Transverse colon (tissue), 4 donors: ENCODE results near the gene CHPF. TPM values are rescaled to one million over a fixed set of nuclear protein-coding genes. Genes with fewer than 3 reads are reported as not detected.

Experiments
- DNase-seq: peaks from one replicate; pipeline ENCODE4 v3.0.0-alpha.2; 2019
- H3K27ac ChIP-seq, 4 donors: fragments of 200-600 bp; sonication (generic); 2 replicates each; pipeline ENCODE4 v1.5.1; 2016 to 2018; ENCODE audit warnings: inconsistent platforms in 4 of 4
- H3K27me3 ChIP-seq: fragments of 200-600 bp; sonication (generic); 2 replicates; pipeline ENCODE4 v1.5.1; 2017; ENCODE audit warnings: inconsistent platforms
- H3K36me3 ChIP-seq, 4 donors: fragments of 200-600 bp; sonication (generic); 2 replicates each; pipeline ENCODE4 v1.5.1; 2017 to 2019; ENCODE audit warnings: inconsistent platforms in 4 of 4
- H3K4me1 ChIP-seq, 4 donors: fragments of 200-600 bp; sonication (generic); 2 replicates each; pipeline ENCODE4 v1.5.1; 2017 to 2020; ENCODE audit warnings: inconsistent platforms in 4 of 4
- H3K4me3 ChIP-seq, 4 donors: fragments of 200-600 bp; sonication (generic); 1 replicate in 1 of 4; 2 replicates in 3 of 4; pipeline versions ENCODE4 v1.5.1 to v1.6.1; 2017 to 2019; ENCODE audit warnings: inconsistent platforms in 4 of 4
- H3K9me3 ChIP-seq, 2 donors: fragments of 200-600 bp; sonication (generic); 2 replicates each; pipeline ENCODE4 v1.5.1; 2017 to 2019; ENCODE audit warnings: inconsistent platforms in 2 of 2
- CTCF ChIP-seq, 5 experiments: fragments of 200-600 bp in 3 of 5; fragments of 450-650 bp in 2 of 5; sonication (generic) in 3 of 5; IDR thresholded peaks; 1 replicate in 2 of 5; 2 replicates in 3 of 5; pipeline ENCODE4 v1.5.1; 2016 to 2017; ENCODE audit warnings: antibody characterized with exemption in 5 of 5, inconsistent platforms in 3 of 5, mild to moderate bottlenecking in 2 of 5, moderate library complexity in 1 of 5
- EP300 ChIP-seq: sonication (generic); formaldehyde crosslinking; IDR thresholded peaks from one replicate; pipeline ENCODE4 v1.6.1; 2017; ENCODE audit warnings: antibody characterized with exemption, low read depth
- POLR2A ChIP-seq: fragments of 450-650 bp; IDR thresholded peaks from one replicate; pipeline ENCODE4 v1.6.1; 2016; ENCODE audit warnings: antibody characterized with exemption, mild to moderate bottlenecking, moderate library complexity
- POLR2AphosphoS5 ChIP-seq, 3 donors: sonication (generic); formaldehyde crosslinking; IDR thresholded peaks; one replicate each; pipeline ENCODE4 v1.6.1; 2016; ENCODE audit warnings: antibody characterized with exemption in 3 of 3
- WGBS, 2 donors: methylation state at CpG; one replicate each; pipeline ENCODE4 v1.1.5; 2018; ENCODE audit warnings: low coverage in 1 of 2; 5-methylcytosine and 5-hydroxymethylcytosine counted together
- in situ Hi-C, 4 donors: fragments of 200-750 bp; cut with MboI; loops; one replicate each; pipeline versions ENCODE4 v1.15.0 to v1.15.1; 2017; ENCODE audit warnings: low sequenced_read_pairs in 3 of 4, low pct_ligation_motif_present in 1 of 4, low pct_unique_long_range_greater_than_20kb in 1 of 4
- intact Hi-C: fragments of 100-400 bp; cut with DNase I; formaldehyde crosslinking; loops from one replicate; pipeline ENCODE4 v1.15.1; 2023; ENCODE audit warnings: low total_unique reads
- total RNA-seq, 4 donors: library from RNA; depleted of rRNA; stranded (reverse); fragments of >200 nt; gene quantifications; one replicate each; pipeline ENCODE4 v1.1.0, GENCODE V29; 2016

The CHPF gene
- total RNA-seq, 4 donors from 2014 or later, result 21.1 to 58.2 (median 52.1) TPM

- peaks cover 12 to 36% (median 26%) of the 10 kb centered on the region in 4 donors for H3K4me1 ChIP-seq
- TF ChIP-seq EP300 (peak; percentile 20), POLR2AphosphoS5 (IDR thresholded peaks at IDR 0.05) (peak; percentile 78 to 89 (median 88)), CTCF (IDR thresholded peaks at IDR 0.05) (peak in 2 of 5 experiments; percentile 19 to 35), POLR2A (peak; percentile 85)
- intact Hi-C loops (no loop called here), in situ Hi-C loops (no loop called here)
- no peaks in the 10 kb centered on the region for H3K9me3 ChIP-seq
- H3K36me3 ChIP-seq, result no peaks in the 10 kb centered on the region
- 1% methylated on average over 47 of the region's 49 CpGs; no CpG with 5 or more reads in 1 of the 2 donors for WGBS, 2 donors
- peak; percentile 98 for DNase-seq
- H3K27me3 ChIP-seq, result peaks cover 40% of the 10 kb centered on the region
- peak within 1 kb of the TSS; percentile 87 to 99 (median 95) for H3K27ac ChIP-seq
- peak within 1 kb of the TSS; percentile 57 to 88 (median 80) for H3K4me3 ChIP-seq
These were observed 45.1 kb downstream of the CHPF start, which contains the start of gene GMPPA for GRCh38 chr2:219498280-219499057. TSS of gene GMPPA (plus strand) at chr2:219498891. CDS start at chr2:219499976, 1,085 bp downstream.

- 2% methylated on average over 55 of the region's 59 CpGs; no CpG with 5 or more reads in 1 of the 2 donors for WGBS, 2 donors
- DNase-seq, result peak; percentile 95
- H3K27me3 ChIP-seq, result peaks cover 45% of the 10 kb centered on the region
These were observed 45.9 kb downstream of the CHPF start for GRCh38 chr2:219497495-219498279.

DNA sequence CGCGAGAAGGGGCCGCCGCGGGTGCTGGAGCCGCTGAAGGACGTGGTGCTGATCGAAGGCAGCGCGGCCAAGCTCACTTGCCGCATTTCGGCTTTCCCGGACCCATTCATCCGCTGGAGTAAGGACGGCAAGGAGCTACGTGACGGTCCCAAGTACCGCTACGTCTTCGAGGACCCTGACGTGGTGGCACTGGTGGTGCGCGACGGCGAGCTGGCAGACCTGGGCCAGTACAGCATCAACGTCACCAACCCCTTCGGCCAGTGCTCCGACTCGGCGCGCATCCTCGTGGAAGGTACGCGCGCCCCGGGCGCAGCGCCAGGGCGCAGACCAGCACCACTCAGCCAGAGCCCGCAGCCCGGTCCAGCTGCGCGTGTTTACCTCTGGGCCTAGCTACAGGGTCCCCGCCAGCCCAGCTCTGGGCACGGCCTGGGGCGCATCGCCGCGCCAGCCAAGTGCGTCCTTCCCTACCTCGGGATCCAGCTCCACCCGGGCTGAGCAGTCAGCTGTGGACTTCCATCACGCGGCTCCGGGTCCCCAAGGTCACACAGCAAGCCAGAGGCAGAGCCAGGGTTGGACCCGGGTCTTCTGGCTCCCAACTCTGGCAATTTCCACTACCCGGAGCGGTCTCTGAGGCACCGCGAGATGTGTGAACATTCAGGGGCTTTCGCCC is 46.6 kb downstream of the CHPF start:
- in situ Hi-C loops, result no loop called here
- Histone ChIP-seq H3K4me3 (peak overlapping the region in 3 of 4 donors; percentile 14 to 84 (median 77)), H3K27ac (peak overlapping the region; percentile 87 to 99 (median 95)), H3K9me3 (no peaks in the 10 kb centered on the region), H3K27me3 (peaks cover 46% of the 10 kb centered on the region), H3K36me3 (no peaks in the 10 kb centered on the region), H3K4me1 (peaks cover 12 to 36% (median 26%) of the 10 kb centered on the region in 4 donors)
- 16% methylated on average over 37 of the region's 61 CpGs; no CpG with 5 or more reads in 1 of the 2 donors for WGBS, 2 donors
- intact Hi-C loops, result no loop called here
- TF ChIP-seq POLR2A (no peak), EP300 (no peak), CTCF (IDR thresholded peaks at IDR 0.05) (no peak), POLR2AphosphoS5 (IDR thresholded peaks at IDR 0.05) (peak in 1 of 3 donors; percentile 29)
- DNase-seq, result peak; percentile 38

More at GRCh38 chr2:219497495-219498279, 45.9 kb downstream of the CHPF start:
- TF ChIP-seq POLR2AphosphoS5 (IDR thresholded peaks at IDR 0.05) (peak; percentile 93 to 96 (median 96)), POLR2A (peak; percentile 85), EP300 (no peak)
- Histone ChIP-seq H3K9me3 (no peaks in the 10 kb centered on the region), H3K27ac (peak overlapping the region; percentile 87 to 99 (median 95)), H3K4me1 (peaks cover 12 to 36% (median 26%) of the 10 kb centered on the region in 4 donors), H3K36me3 (no peaks in the 10 kb centered on the region), H3K4me3 (peak overlapping the region; percentile 57 to 84 (median 76))
- in situ Hi-C loops (no loop called here), intact Hi-C loops (no loop called here)

DNA sequence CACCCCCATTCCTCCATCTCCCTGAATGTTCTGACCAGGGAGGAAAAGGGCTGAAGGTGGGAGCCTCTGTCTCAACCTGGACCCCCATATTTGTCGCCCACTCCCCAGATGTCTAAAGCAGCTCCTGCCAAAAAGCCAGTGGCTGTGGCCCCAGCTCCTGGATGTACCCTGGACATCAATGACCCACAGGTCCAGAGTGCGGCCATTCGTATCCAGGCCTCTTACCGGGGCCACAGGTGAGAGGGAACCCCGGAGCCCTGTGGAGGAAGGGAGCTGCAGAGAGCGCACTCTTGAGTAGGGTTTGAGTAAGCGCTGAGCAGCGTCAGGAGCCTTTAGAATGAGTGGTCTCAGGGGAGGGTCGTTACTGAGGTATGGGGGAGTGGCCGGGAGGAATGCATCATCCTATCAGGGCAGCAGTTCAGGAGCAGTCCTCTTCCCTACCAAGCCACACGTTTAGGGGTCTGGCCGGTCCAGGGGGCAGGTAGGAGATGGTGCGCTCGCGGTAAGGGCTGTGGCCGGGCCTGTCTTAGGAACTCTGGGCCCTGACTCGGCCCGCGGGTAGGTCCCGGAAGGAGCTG is 47.3 kb downstream of the CHPF start:
- no peak for DNase-seq
- H3K27me3 ChIP-seq, result peaks cover 46% of the 10 kb centered on the region
- H3K4me1 ChIP-seq, result peaks cover 12 to 36% (median 26%) of the 10 kb centered on the region in 4 donors
- TF ChIP-seq EP300 (no peak), POLR2A (no peak), POLR2AphosphoS5 (IDR thresholded peaks at IDR 0.05) (no peak), CTCF (IDR thresholded peaks at IDR 0.05) (no peak)
- WGBS, 2 donors, result 42% methylated on average over 18 of the region's 20 CpGs; no CpG with 5 or more reads in 1 of the 2 donors
- H3K36me3 ChIP-seq, result no peaks in the 10 kb centered on the region
- no peak overlapping the region for H3K4me3 ChIP-seq
- in situ Hi-C loops, result no loop called here
- H3K9me3 ChIP-seq, result no peaks in the 10 kb centered on the region
- intact Hi-C loops, result no loop called here
- H3K27ac ChIP-seq, result peak overlapping the region; percentile 87 to 99 (median 95)
